ENCODE results near the gene PRRT3. TPM values are rescaled to one million over a fixed set of nuclear protein-coding genes. Genes with fewer than 3 reads are reported as not detected.
"Not testable (repeated sequence)": the region's sequence is repeated elsewhere in the genome, so short reads cannot be mapped to it uniquely, and the experiment has no call there.

PRRT3 gene
- total RNA-seq, 1 experiment from 2014 or later, result 0.90 TPM

DNA sequence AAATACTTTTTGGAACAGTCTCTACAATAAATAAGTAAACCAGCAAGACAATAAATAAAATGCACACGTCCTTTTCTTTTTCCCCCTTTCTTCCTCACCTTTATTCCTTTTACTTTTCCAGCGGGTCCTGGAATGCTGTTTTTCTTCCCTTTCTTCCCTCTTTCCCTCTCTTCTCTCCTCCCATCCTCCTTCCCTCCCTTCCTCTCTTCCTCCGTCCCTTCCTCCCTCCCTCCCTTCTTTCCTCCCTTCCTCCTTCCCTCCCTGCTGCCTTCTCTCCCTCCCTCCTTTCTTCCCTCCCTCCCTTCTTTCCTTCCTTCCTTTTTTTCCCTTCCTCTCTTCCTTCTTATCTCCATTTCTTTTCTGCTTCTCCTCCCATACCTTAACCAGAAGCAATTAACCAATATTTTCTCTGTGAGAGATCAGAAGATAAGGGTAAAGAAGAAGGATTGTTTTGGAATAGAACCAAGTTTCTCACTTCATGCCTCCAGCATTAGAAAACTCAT, 52.9 kb downstream of the PRRT3 start:
- no TSS peak for BruUV-seq (replicated peaks)
- H3K4me3 ChIP-seq, result no peak overlapping the region
- ChIA-PET CTCF (no interaction called here), POLR2A (ENCODE audit: unreplicated experiment) (no interaction called here)
- no peaks in the 10 kb centered on the region for H3K27me3 ChIP-seq (ENCODE audit: insufficient read depth, low read depth)
- no peaks in the 10 kb centered on the region for H4K20me1 ChIP-seq (ENCODE audit: insufficient read depth)
- no peak for TF ChIP-seq EZH2 (IDR thresholded peaks at IDR 0.05; ENCODE audit: low read depth)
- TF ChIP-seq, protein P1, sequence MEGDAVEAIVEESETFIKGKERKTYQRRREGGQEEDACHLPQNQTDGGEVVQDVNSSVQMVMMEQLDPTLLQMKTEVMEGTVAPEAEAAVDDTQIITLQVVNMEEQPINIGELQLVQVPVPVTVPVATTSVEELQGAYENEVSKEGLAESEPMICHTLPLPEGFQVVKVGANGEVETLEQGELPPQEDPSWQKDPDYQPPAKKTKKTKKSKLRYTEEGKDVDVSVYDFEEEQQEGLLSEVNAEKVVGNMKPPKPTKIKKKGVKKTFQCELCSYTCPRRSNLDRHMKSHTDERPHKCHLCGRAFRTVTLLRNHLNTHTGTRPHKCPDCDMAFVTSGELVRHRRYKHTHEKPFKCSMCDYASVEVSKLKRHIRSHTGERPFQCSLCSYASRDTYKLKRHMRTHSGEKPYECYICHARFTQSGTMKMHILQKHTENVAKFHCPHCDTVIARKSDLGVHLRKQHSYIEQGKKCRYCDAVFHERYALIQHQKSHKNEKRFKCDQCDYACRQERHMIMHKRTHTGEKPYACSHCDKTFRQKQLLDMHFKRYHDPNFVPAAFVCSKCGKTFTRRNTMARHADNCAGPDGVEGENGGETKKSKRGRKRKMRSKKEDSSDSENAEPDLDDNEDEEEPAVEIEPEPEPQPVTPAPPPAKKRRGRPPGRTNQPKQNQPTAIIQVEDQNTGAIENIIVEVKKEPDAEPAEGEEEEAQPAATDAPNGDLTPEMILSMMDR (conservative IDR thresholded peaks at IDR 0.05), result no peak
- H2AFZ ChIP-seq, result no peak overlapping the region
- H3F3A ChIP-seq (ENCODE audit: insufficient read depth, low read depth), result peaks cover 68% of the 10 kb centered on the region
- H3K9me2 ChIP-seq (ENCODE audit: insufficient read depth), result no peaks in the 10 kb centered on the region
- DNase-seq, result no peak
- H3K4me1 ChIP-seq (replicated peaks; ENCODE audit: insufficient read depth), result peaks cover 74% of the 10 kb centered on the region
- H3K79me2 ChIP-seq (ENCODE audit: low read depth), result peaks cover 13% of the 10 kb centered on the region
- no peaks in the 10 kb centered on the region for H3K9me3 ChIP-seq (ENCODE audit: insufficient read depth, low read depth)
- H3K4me2 ChIP-seq, result peak overlapping the region; percentile 71
- H3K27ac ChIP-seq, result no peak overlapping the region
- intact Hi-C loops (cut with micrococcal nuclease; ENCODE audit: unreplicated experiment), result loop anchor here (5.0 kb wide), 1 partner anchor 57 kb away; the partner anchor contains the start of gene RPUSD3
- no peaks in the 10 kb centered on the region for H3K36me3 ChIP-seq (ENCODE audit: low read depth)

DNA sequence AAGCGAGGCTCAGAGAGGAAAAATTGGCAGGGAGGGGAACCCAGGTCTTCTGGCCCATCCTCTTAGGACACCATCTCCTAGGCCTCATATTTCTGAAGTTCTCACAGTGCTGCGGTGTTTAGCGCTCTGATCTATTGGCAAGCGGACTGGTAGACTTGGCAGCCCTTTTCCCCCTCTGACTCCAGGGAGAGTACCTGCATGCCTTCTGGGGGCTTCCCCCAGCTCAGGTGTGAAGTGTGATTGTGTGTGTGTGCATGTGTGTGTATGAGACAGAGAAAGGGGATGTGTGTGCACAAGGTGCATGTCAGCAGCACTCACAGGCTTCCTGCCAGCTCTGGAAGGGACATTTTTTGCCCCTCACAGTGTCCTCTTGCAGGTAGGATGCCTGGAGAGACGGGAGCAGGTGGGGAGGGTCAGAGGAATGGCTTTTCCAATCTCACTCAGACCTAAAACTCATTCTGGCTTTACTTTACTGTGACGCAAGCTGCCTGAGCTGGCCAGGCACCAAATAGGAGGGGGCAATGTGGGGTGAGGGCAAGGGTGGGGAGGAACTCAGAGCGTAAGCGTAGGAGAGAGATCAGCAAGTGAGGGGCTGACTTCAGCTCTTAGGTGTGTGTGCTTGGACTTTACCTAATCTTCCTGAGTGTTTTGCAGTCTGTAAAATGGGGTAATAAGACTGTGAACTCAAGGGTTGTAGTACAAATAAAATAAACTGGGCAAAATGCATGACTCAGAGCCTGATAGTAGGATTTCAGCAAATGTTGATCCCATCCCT, 53.6 kb downstream of the PRRT3 start:
- TF ChIP-seq EZH2 (IDR thresholded peaks at IDR 0.05; ENCODE audit: low read depth), result no peak
- TF ChIP-seq, protein P1 (conservative IDR thresholded peaks at IDR 0.05), result no peak
- Histone ChIP-seq H3K36me3 (ENCODE audit: low read depth) (peaks cover 5% of the 10 kb centered on the region), H4K20me1 (ENCODE audit: insufficient read depth) (no peaks in the 10 kb centered on the region), H3K9me2 (ENCODE audit: insufficient read depth) (no peaks in the 10 kb centered on the region), H3K4me3 (peak overlapping the region; percentile 20; the same call in 1 of the 2 replicates), H3K4me2 (peak overlapping the region; percentile 71), H3F3A (ENCODE audit: insufficient read depth, low read depth) (peaks cover 68% of the 10 kb centered on the region), H3K4me1 (replicated peaks; ENCODE audit: insufficient read depth) (peaks cover 74% of the 10 kb centered on the region), H3K27me3 (ENCODE audit: insufficient read depth, low read depth) (no peaks in the 10 kb centered on the region), H3K79me2 (ENCODE audit: low read depth) (peaks cover 18% of the 10 kb centered on the region), H3K9me3 (ENCODE audit: insufficient read depth, low read depth) (no peaks in the 10 kb centered on the region), H2AFZ (no peak overlapping the region), H3K27ac (peak overlapping the region; percentile 73)
- no TSS peak for BruUV-seq (replicated peaks)
- DNase-seq, result peak in 1 of 2 experiments; percentile 48
- ChIA-PET POLR2A (ENCODE audit: unreplicated experiment) (interaction anchor here (0.5 kb wide), 1 partner anchor 283 kb away, joined by 4 read pairs; no protein-coding TSS in a partner anchor), CTCF (interaction anchor here (0.9 kb wide), 2 partner anchors 46 to 48 kb away, joined by 3 read pairs; no protein-coding TSS in a partner anchor)
- intact Hi-C loops (cut with micrococcal nuclease; ENCODE audit: unreplicated experiment), result loop anchor here (5.0 kb wide), 1 partner anchor 56 kb away; the partner anchor contains the start of gene RPUSD3

DNA sequence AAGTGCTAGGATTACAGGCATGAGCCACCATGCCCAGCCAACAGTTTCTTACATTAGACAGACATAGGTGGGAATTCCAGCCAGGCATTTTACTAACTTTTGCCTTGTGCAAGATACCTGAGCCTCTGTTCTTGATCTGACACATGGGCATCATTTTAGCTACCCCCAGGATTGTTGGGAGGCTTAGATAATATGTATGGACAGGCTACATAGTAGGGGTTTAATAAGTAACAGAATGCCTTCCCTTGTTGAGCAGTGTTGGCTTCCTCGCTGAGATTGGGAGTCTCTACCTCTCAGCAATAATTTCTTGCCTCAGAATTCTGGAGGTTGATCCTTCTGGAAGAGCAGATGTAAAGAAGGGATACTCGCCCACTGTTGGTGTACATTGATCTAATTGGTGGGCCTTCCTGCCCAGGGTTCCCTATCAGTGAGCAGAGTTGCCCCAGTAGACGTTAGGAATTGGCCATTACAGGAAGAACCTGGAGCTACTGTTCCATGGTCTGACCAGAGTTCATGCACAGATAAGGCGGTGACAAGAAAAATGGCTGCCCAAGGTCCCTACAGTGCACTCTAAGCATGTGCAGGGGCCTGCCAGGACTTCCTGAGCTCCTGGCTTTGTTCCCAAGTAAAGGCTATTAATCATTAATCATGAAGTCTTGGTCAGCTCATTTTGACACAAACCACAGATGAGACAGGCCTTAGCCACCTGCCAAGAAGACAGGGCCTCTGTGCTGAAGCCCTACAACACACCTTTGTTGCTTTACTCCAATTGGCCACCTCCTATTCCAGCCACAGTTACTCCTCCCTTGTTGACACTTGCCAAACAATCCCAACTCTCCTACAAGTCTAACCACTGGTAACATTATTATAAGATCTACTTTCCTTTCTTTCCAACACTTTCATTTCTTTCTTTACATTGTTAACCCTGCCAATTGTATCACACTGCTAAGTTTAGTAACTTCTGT, 54.5 kb downstream of the PRRT3 start:
- Histone ChIP-seq H3K4me1 (replicated peaks; ENCODE audit: insufficient read depth) (peaks cover 74% of the 10 kb centered on the region), H3K36me3 (ENCODE audit: low read depth) (peaks cover 14% of the 10 kb centered on the region), H3K4me3 (peak overlapping the region; percentile 20; the same call in 1 of the 2 replicates), H3K9me3 (ENCODE audit: insufficient read depth, low read depth) (no peaks in the 10 kb centered on the region), H4K20me1 (ENCODE audit: insufficient read depth) (no peaks in the 10 kb centered on the region), H3K27me3 (ENCODE audit: insufficient read depth, low read depth) (no peaks in the 10 kb centered on the region), H3F3A (ENCODE audit: insufficient read depth, low read depth) (peaks cover 73% of the 10 kb centered on the region), H3K79me2 (ENCODE audit: low read depth) (peaks cover 28% of the 10 kb centered on the region), H3K9me2 (ENCODE audit: insufficient read depth) (no peaks in the 10 kb centered on the region), H3K4me2 (peak overlapping the region; percentile 71), H2AFZ (no peak overlapping the region), H3K27ac (peak overlapping the region; percentile 73)
- TF ChIP-seq, protein P1 (conservative IDR thresholded peaks at IDR 0.05), result no peak
- TF ChIP-seq EZH2 (IDR thresholded peaks at IDR 0.05; ENCODE audit: low read depth), result no peak
- no TSS peak for BruUV-seq (replicated peaks)
- peak; percentile 74 to 96 for DNase-seq
- POLR2A ChIA-PET (ENCODE audit: unreplicated experiment), result interaction anchor here (0.5 to 0.6 kb wide), 3 partner anchors 234 to 419 kb away, joined by 3 to 24 read pairs (median 4); no protein-coding TSS in a partner anchor
- intact Hi-C loops (cut with micrococcal nuclease; ENCODE audit: unreplicated experiment), result loop anchor here (5.0 kb wide), 1 partner anchor 55 kb away; the partner anchor contains the start of gene RPUSD3
- CTCF ChIA-PET, result interaction anchor here (0.7 to 0.9 kb wide), 3 partner anchors 15 to 49 kb away, joined by 3 read pairs; no protein-coding TSS in a partner anchor

- intact Hi-C loops (cut with micrococcal nuclease; ENCODE audit: unreplicated experiment), result loop anchor here (5.0 kb wide), 1 partner anchor 55 kb away; the partner anchor contains the start of gene RPUSD3
- peak in 1 of 2 experiments; percentile 87 for DNase-seq
- peaks cover 36% of the 10 kb centered on the region for H3K79me2 ChIP-seq (ENCODE audit: low read depth)
- POLR2A ChIA-PET (ENCODE audit: unreplicated experiment); H3K9me3 ChIP-seq (ENCODE audit: insufficient read depth, low read depth); BruUV-seq (replicated peaks); H4K20me1 ChIP-seq (ENCODE audit: insufficient read depth); H2AFZ ChIP-seq; CTCF ChIA-PET; H3K9me2 ChIP-seq (ENCODE audit: insufficient read depth); H3K27me3 ChIP-seq (ENCODE audit: insufficient read depth, low read depth); H3K4me3 ChIP-seq: not testable (repeated sequence)
- peaks cover 73% of the 10 kb centered on the region for H3K4me1 ChIP-seq (replicated peaks; ENCODE audit: insufficient read depth)
- peak overlapping the region; percentile 71 for H3K4me2 ChIP-seq
- peaks cover 80% of the 10 kb centered on the region for H3F3A ChIP-seq (ENCODE audit: insufficient read depth, low read depth)
- peaks cover 16% of the 10 kb centered on the region for H3K36me3 ChIP-seq (ENCODE audit: low read depth)
- peak overlapping the region; percentile 73 for H3K27ac ChIP-seq
Measured at GRCh38 chr3:9896755-9897407, 55.3 kb downstream of the PRRT3 start.

All from PC-9 (cell line).